Suprapubic skin (tissue), 3 donors: ENCODE results near the gene HYAL3.

Source experiments
- CTCF ChIP-seq, 2 donors: fragments of 200-600 bp in 1 of 2; fragments of 450-650 bp in 1 of 2; sonication (generic) in 1 of 2; IDR thresholded peaks; one replicate each; pipeline ENCODE4 v1.5.1; 2016 to 2019; ENCODE audit warnings: antibody characterized with exemption in 2 of 2, mild to moderate bottlenecking in 1 of 2, moderate library complexity in 1 of 2
- POLR2A ChIP-seq, 2 donors: fragments of 450-650 bp; IDR thresholded peaks; one replicate each; pipeline ENCODE4 v1.6.1; 2017; ENCODE audit warnings: antibody characterized with exemption in 2 of 2, mild to moderate bottlenecking in 2 of 2, moderate library complexity in 2 of 2

GRCh38 chr3:50267280-50267913, 31.8 kb downstream of the HYAL3 start:
- TF ChIP-seq POLR2A (IDR thresholded peaks at IDR 0.05) (no peak), CTCF (IDR thresholded peaks at IDR 0.05) (no peak)
